Fibroblast of skin of back (primary cell): ENCODE results near the gene MRGPRX4. TPM values are rescaled to one million over a fixed set of nuclear protein-coding genes. Genes with fewer than 3 reads are reported as not detected.
A peak's percentile ranks its signal among the peaks of the same experiment; 100 is the strongest.
"Not testable (repeated sequence)": the region's sequence is repeated elsewhere in the genome, so short reads cannot be mapped to it uniquely, and the experiment has no call there.

Source experiments
- DNase-seq: peaks from one replicate; pipeline ENCODE4 v3.0.0-alpha.2; 2013
- polyA plus RNA-seq, 2 experiments: library from polyadenylated mRNA; unstranded; fragments of 120-200 nt; gene quantifications; one replicate each; pipeline ENCODE4 v1.2.1, GENCODE V29; 2013; ENCODE audit not compliant: insufficient read length in 2 of 2

MRGPRX4 gene
- not detected for polyA plus RNA-seq (2013, experiment 1 of 2; ENCODE audit: insufficient read length)
- not detected for polyA plus RNA-seq (2013, experiment 2 of 2; ENCODE audit: insufficient read length)

DNA sequence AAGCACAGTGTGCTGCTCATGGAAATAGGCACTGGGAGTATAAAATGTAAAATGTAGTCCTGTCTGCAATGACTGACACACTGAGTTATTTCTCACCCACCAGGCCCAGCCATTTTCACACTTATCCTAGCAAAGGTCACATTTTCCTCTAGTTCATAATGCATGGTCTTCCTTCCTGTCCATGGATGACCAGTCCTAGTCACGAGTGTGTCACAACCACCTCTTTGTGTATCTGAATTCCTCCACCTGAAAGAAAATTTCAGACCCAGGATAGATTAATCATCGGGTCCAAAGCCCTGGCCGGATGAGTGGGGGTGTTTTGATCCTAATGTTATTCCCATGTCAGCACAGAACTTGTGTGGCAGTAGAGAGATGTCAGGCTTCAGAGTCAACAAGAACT is at the start of gene MRGPRX4:
TSS of gene MRGPRX4 (plus strand) at position 172 of the 400 bp plus-strand sequence. CDS start 420 bp downstream, outside the sequence.
- no peak for DNase-seq

DNA sequence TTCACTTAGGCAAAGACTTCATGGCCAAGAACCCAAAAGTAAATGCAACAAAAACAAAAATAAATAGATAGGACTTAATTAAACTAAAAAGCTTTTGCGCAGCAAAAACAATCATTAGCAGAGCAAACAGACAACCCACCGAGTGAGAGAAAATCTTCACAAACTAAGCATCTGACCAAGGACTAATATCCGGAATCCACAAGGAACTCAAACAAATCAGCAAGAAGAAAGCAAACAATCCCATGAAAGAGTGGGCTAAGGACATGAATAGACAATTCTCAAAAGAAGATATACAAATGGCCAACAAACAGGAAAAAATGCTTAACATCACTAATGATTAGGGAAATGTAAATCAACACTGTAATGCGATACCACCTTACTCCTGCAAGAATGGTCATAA is 41.5 kb upstream of the MRGPRX4 start:
- not testable (repeated sequence) for DNase-seq

DNA sequence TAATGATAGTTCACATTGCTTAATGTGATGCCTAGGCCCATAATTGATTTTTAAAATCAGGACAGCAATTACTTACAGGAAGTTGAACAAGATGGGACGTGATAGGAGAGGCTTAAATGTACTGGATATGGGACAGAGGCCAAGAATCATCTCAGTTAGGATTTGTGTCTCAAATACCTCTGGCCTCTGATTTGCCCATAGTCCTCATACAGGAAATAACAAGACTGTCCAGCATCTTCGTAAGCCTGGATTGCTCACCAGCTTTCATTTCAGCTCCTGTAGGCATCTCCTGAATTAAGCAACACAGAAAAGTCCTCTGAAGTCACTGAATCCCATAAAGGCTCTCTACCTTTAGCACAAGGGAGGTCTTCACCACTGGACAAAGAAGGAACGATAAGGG is 40.3 kb upstream of the MRGPRX4 start, which contains the start of gene MRGPRX3:
TSS of gene MRGPRX3 (plus strand) at position 231 of the 400 bp plus-strand sequence. CDS start 4,632 bp downstream, outside the sequence.
- no peak for DNase-seq

DNA sequence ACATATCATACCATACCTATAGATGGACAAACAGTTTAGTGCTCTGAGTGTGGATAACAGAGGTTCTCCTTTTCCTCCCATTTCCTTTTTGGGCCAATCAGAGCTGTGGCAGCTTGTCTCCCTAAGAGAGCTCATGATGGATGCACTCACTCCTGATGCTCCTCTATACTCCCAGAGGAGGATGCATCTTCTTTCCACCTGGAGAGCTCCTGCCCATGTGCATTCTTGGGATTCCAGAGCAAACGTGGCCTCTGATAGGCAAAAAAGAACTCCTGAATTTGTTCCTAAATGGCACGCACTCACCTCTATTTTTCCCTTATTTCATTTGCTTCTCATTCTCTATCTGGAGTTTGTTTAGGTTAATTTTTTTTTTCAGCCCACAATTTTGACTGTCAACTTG is 37.3 kb upstream of the MRGPRX4 start:
- DNase-seq: no peak

DNA sequence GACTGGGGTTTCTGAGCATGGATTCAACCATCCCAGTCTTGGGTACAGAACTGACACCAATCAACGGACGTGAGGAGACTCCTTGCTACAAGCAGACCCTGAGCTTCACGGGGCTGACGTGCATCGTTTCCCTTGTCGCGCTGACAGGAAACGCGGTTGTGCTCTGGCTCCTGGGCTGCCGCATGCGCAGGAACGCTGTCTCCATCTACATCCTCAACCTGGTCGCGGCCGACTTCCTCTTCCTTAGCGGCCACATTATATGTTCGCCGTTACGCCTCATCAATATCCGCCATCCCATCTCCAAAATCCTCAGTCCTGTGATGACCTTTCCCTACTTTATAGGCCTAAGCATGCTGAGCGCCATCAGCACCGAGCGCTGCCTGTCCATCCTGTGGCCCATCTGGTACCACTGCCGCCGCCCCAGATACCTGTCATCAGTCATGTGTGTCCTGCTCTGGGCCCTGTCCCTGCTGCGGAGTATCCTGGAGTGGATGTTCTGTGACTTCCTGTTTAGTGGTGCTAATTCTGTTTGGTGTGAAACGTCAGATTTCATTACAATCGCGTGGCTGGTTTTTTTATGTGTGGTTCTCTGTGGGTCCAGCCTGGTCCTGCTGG is 35.3 kb upstream of the MRGPRX4 start:
- DNase-seq: no peak

DNA sequence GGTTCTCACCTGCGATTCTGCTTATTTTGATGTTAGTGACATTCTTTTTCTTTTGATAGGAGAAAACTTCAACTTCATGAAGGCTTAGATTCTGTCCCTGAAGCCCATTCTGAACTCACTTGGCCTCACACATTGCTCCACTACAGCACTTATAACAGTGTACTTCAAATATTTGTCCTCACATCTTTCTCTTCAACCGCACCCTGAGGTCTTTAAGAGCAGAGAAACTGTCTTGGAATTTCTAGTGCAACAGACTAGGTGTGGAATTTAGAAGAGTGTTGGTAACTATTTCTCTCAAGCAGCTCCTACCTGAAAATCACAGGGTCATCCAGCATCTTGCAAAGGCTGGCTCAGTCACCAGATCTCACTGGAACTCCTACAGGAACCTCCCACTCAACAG is 32.5 kb upstream of the MRGPRX4 start:
- DNase-seq: no peak

DNA sequence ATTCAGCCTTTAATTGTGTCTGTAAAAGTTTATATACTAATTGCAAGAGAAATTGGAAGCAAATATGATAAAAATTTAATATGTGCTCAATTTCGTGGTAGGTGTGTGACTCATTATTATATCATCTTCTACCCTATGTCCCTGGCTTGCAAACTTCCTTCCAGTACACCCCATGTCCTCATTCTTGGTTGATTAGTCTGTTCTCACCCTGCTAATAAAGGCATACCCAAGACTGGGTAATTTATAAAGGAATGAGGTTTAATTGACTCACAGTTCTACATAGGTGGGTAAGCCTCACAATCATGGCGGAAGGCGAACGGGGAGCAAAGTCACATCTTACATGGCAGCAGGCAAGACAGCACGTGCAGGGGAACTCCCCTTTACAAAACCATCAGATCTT is 28.4 kb upstream of the MRGPRX4 start:
- DNase-seq: peak; percentile 11

DNA sequence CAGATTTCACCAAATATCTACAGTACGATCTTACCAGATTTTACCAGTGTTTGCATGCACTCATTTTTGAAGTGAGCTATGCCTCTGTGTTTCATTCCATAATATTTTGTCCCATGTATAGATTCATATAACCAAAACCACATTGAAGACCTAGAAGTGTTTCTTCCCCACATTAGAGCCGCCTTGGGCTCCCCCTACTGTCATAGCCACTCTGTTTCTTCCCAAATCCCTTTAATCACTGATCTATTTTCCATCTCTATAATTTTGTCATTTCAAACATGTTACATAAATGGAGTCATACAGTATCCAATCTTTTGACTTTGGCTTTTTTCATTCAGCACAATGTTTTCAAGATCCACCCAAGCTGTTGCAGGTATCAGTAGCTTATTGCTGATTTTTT is 27.6 kb upstream of the MRGPRX4 start:
- DNase-seq: no peak

DNA sequence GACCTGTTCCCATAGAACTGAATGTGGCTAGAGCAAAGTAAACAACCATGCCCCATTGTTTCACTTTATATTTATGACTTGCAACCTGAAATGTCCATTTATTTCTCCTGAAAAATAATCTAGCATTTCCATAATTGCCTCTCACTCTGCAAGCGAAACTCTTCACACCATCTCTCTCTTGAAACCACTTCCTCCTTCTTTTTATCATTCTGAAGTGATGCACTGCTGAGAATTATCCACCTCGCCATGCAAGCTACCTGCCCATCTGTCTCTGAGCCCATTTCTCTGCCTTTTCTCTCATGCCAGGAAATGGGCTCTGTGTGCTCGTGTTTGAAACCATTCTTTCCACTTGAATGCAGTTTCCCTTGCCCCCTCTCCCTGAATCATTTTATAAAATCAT is 26.8 kb upstream of the MRGPRX4 start:
- DNase-seq: no peak

DNA sequence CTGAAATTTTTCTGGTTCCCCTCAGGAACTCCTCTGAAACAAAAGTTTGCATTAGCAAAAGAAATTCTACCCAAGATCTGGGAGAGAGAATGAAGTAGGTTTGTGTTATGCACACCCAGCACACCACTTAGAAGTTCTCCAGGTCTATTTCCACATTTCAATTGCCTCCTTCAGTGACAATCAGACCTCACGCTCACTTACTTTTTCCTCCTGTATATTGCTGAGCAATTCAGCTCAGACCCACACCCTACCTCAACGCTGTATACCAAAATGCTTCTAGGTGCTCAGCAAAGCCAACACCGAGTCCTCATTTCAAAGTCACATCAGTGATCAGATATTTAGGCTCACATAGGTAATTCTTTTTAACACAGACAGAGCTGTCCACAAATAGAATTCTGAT is 21.1 kb upstream of the MRGPRX4 start:
- DNase-seq: no peak

DNA sequence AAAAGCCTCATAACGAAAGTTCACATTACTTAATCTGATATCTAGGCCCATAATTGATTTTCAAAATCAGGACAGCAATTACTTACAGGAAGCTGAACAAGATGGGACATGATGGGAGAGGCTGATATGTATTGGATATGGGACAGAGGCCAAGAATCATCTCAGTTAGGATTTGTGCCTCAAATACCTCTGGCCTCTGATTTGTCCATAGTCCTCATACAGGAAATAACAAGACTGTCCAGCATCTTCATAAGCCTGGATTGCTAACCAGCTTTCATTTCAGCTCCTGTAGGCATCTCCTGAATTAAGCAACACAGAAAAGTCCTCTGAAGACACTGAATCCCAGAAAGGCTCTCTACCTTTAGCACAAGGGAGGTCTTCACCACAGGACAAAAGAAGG is 4.3 kb upstream of the MRGPRX4 start:
- DNase-seq: no peak

DNA sequence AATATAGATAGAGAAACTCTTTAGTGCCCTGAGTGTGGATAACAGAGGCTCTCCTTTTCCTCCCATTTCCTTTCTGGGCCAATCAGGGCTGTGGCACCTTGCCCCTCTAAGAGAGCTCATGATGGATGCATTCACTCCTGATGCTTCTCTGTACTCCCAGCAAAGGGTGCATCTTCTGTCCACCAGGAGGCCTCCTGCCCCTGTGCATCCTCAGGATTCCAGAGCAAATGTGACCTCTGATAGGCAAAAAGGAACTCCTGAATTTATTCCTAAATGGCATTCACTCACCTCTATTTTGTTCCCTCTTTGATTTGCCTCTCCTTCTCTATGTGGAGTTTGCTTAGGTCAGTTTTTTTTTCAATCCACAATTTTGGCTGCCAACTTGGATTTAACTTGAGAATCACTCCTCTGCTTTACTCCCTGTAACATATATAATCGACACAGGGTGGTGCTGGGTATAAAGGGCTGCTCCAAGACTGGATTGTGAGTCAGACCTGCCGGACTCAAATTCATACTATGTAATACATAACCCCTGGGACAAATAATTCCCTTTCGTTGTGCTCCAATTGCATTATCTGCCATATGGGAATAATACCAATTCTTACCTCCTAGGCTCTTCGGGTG is 1.1 kb upstream of the MRGPRX4 start:
- DNase-seq: peak; percentile 24

DNA sequence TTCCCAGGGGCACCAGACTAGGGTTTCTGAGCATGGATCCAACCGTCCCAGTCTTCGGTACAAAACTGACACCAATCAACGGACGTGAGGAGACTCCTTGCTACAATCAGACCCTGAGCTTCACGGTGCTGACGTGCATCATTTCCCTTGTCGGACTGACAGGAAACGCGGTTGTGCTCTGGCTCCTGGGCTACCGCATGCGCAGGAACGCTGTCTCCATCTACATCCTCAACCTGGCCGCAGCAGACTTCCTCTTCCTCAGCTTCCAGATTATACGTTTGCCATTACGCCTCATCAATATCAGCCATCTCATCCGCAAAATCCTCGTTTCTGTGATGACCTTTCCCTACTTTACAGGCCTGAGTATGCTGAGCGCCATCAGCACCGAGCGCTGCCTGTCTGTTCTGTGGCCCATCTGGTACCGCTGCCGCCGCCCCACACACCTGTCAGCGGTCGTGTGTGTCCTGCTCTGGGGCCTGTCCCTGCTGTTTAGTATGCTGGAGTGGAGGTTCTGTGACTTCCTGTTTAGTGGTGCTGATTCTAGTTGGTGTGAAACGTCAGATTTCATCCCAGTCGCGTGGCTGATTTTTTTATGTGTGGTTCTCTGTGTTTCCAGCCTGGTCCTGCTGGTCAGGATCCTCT is 709 bp downstream of the MRGPRX4 start:
- no peak for DNase-seq

DNA sequence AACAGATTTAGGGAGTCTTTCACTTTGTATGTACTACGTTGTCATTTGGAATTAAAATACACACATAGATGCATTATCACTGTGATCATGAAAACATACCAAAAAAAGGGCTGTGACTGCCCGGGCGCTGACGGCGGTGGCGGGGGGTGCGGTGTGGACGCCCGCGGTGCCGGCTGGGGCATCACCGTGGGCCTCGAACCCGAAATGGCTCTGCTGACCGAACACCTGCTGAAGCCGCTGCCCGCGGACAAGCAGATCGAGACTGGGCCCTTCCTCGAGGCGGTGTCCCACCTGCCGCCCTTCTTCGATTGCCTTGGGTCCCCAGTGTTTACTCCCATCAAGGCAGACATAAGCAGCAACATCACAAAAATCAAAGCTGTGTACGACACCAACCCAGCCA is 16.2 kb downstream of the MRGPRX4 start:
- no peak for DNase-seq

DNA sequence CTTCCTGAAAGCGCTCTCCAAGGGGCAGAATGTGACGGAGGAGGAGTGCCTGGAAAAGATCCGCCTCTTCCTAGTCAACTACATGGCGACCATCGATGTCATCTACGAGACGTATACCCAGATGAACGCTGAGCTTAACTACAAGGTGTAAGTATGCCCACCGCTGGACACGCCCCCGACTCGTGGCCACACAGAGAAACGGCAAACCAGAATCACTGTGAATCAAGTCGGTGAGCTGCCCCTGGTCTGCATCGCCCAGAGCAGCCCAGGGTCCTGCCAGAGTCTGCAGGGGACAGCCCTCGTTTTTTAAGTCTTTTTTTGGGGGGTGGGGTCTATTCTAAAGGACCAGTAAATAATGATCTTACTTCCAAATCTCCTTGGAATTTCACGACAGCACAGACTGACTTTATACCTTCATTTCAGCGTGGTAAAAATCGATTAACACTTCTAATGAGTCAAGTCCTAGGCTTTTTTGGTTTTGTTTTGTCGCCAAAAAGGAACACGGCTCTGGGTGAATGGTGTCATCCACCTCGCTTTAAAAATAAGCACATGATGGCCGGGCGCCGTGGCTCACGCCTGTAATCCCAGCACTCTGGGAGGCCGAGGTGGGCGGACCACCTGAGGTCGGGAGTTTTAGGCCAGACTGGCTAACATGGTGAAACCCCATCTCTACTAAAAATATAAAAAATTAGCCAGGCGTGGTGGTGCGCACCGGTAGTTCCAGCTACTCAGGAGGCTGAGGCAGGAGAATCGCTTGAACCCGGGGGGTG is 17.0 kb downstream of the MRGPRX4 start:
- not testable (repeated sequence) for DNase-seq

DNA sequence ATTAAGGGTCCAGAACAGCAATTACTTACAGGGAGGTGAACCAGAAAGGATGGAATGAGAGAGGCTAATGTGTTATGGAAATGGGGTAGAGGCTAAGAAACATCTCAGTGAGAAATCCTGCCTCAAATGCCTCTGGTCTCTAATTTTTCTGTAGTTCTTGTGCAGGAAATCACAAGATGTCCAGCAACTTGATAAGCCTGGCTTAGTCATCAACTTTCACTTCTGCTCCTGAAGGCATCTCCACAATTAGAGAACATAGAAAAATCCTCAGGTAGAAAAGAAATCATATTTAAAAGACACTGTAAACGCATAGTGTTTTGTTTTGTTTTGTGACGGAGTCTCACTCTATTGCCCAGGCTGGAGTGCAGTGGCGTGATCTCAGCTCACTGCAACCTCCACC is 18.7 kb downstream of the MRGPRX4 start:
- DNase-seq: no peak

DNA sequence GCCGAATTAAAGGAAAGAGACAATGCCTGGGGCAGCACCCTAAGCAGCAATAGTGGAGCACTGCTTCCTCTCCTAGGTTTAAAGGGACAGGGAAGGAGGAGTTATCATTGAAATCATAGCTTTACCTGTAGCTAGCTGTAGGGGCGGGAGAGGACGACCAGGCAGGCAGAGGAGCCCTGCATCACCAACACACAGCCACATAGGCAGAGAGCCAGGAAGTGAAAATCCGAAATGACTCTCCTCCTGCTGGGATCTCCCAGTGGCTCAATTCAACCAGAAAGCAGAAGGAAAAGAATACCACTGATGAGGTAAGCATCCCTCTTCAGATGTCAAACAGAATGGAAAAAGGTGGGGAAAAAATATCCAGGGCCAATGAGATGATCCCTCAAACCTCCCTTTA is 20.4 kb downstream of the MRGPRX4 start:
- no peak for DNase-seq

DNA sequence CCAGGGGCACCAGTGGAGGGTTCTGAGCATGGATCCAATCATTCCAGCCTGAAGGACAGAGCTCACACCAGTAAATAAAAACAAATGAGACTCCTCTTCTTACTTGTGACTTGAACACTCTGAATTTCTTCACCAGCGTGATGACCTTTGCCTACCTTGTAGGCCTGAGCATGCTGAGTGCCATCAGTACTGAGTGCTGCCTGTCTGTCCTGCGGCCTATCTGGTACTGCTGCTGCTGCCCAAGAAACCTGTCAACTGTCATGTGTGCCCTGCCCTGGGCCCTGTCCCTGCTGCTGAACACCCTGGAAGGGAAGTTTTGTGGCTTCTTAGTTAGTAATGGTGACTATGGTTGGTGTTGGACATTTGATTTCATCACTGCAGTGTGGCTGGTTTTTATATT is 23.9 kb downstream of the MRGPRX4 start:
- no peak for DNase-seq

DNA sequence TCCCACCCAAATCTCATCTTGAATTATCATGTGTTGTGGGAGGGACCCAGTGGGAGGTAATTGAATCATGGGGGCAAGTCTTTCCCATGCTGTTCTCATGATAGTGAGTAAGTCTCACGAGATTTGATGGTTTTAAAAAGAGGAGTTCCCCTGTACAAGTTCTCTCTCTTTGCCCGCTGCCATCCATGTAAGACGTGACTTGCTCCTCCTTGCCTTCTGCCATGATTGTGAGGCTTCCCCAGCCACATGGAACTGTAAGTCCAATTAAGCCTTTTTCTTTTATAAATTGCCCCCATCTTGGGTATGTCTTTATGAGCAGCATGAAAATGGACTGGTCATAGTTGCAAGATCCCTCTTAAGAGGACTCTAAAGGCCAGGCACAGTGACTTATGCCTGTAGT is 25.1 kb downstream of the MRGPRX4 start:
- not testable (repeated sequence) for DNase-seq

DNA sequence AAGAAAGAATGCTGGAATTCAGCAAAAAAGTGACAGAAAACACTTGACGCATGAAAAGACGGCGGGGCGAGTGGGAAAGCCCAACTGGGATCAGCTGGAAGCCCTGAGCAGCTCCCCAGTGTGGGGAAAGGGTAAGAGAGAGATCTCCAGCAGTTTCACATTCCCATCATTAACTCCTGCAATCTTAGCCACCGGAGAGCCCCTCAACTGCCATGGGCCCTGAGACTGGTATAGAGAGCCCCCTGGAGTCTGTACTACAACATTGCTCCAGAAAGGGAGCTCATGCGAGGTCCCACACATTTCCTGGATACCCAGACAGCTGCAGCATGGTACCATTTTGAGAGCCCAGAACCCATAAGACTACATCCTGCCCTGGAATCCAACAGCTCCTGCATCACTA is 31.1 kb downstream of the MRGPRX4 start:
- peak; percentile 3 for DNase-seq

DNA sequence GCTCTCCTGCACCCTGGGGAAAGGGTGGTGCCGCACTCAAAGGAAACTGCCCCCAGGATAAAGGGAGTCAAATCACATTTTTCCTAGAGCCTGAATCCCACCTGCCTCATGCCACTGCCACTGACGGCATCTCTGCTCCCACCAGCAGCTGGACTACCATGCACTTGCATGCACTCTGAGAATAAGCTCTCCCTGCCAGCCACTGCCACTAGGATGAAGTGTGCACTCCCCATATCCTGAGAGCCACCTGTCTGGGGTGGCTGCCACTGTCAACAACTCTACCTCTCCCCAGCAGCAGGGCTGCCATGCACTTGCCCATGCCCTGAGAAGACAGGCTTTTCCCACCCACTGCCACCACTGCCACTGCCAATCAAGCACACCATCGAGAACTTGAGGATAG is 31.6 kb downstream of the MRGPRX4 start:
- no peak for DNase-seq

DNA sequence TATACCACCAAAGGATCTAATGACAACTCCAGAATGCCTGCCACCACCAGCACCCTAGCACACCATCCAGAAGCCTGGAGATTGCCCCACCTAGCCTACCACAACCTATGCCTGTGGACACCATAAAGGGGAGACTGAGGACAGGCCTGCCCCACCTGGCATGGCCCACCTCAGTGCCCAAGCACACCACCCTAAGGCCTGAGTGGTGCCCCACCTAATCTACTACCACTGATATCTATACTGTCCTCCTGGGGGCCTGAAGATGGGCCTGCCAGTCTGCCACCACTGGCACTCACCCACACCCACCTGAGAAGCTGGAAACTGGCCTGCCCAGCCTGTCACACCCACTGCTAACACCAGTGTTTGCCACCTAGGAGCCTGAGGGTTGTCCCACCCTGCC is 32.1 kb downstream of the MRGPRX4 start:
- no peak for DNase-seq

DNA sequence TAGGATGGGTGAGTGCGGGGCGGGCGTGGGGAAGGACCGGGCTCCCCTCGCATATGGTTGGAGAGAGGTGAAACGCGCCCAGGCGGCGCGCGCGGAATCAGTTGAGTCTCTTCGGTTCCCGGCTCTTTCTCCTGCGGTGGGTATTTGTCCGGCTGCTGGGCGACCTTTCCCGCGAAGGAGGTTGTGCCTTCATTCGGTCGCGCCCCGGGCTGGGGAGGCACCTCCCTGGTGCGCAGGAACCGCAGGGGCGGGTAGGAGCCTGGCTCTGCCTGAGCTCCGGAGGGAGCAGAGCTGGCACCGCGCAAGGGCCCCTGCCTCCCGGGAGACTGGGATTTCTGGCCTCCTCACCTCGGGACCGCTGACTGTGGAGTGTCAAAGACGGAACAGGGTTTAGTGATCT is 36.4 kb downstream of the MRGPRX4 start:
- no peak for DNase-seq
